Transverse colon (tissue), 3 donors: ENCODE results near the gene MAGI2.

Source experiments
- EP300 ChIP-seq: sonication (generic); formaldehyde crosslinking; IDR thresholded peaks from one replicate; pipeline ENCODE4 v1.6.1; 2017; ENCODE audit warnings: antibody characterized with exemption, low read depth
- TF ChIP-seq, protein P1 (sequence below), 5 experiments: fragments of 200-600 bp in 3 of 5; fragments of 450-650 bp in 2 of 5; sonication (generic) in 3 of 5; IDR thresholded peaks; 1 replicate in 2 of 5; 2 replicates in 3 of 5; pipeline ENCODE4 v1.5.1; 2016 to 2017; ENCODE audit warnings: antibody characterized with exemption in 5 of 5, inconsistent platforms in 3 of 5, mild to moderate bottlenecking in 2 of 5, moderate library complexity in 1 of 5

GRCh38 chr7:79464051-79464450 is 10.6 kb upstream of the MAGI2 start:
- TF ChIP-seq, protein P1, sequence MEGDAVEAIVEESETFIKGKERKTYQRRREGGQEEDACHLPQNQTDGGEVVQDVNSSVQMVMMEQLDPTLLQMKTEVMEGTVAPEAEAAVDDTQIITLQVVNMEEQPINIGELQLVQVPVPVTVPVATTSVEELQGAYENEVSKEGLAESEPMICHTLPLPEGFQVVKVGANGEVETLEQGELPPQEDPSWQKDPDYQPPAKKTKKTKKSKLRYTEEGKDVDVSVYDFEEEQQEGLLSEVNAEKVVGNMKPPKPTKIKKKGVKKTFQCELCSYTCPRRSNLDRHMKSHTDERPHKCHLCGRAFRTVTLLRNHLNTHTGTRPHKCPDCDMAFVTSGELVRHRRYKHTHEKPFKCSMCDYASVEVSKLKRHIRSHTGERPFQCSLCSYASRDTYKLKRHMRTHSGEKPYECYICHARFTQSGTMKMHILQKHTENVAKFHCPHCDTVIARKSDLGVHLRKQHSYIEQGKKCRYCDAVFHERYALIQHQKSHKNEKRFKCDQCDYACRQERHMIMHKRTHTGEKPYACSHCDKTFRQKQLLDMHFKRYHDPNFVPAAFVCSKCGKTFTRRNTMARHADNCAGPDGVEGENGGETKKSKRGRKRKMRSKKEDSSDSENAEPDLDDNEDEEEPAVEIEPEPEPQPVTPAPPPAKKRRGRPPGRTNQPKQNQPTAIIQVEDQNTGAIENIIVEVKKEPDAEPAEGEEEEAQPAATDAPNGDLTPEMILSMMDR (IDR thresholded peaks at IDR 0.05): no peak
- no peak for TF ChIP-seq EP300
